Kidney (tissue), 14 donors: ENCODE measurements around the gene CNTN1. TPM values are rescaled to one million over a fixed set of nuclear protein-coding genes. Genes with fewer than 3 reads are reported as not detected.

Experiments used
- DNase-seq, 5 donors: peaks; one replicate each; pipeline ENCODE4 v3.0.0-alpha.2; 2013 to 2020
- FAIRE-seq: peaks from 2 replicates; lab custom pipeline; 2012; peaks lifted over from hg19 to GRCh38; lab: Jason Lieb, UNC
- H3K27ac ChIP-seq, 2 donors: one replicate each; pipeline ENCODE4 v1.7.0; 2013; ENCODE audit warnings: low read depth in 2 of 2, low read length in 2 of 2, inconsistent platforms in 1 of 2
- H3K27me3 ChIP-seq: one replicate; pipeline ENCODE4 v1.7.1; 2013; ENCODE audit warnings: low read length, inconsistent platforms; ENCODE audit not compliant: control insufficient read depth, insufficient read depth
- H3K36me3 ChIP-seq, 3 donors: one replicate each; pipeline versions ENCODE4 v1.7.0 to v1.7.1; 2013; ENCODE audit warnings: low read length in 3 of 3, control low read depth in 1 of 3, inconsistent platforms in 1 of 3; ENCODE audit not compliant: insufficient read depth in 3 of 3, control insufficient read depth in 2 of 3
- H3K4me1 ChIP-seq, 3 donors: one replicate each; pipeline versions ENCODE4 v1.7.0 to v1.7.1; 2013; ENCODE audit warnings: low read length in 3 of 3, inconsistent platforms in 1 of 3, low read depth in 1 of 3; ENCODE audit not compliant: control insufficient read depth in 2 of 3, insufficient read depth in 2 of 3
- H3K4me3 ChIP-seq, 3 donors: one replicate each; pipeline versions ENCODE4 v1.7.0 to v1.8.1; 2013; ENCODE audit warnings: low read length in 3 of 3, control low read depth in 1 of 3, inconsistent platforms in 1 of 3
- H3K9ac ChIP-seq, 3 donors: one replicate each; pipeline versions ENCODE4 v1.7.0 to v1.7.1; 2013; ENCODE audit warnings: low read length in 3 of 3, control low read depth in 1 of 3, inconsistent platforms in 1 of 3
- H3K9me3 ChIP-seq, 3 donors: one replicate each; pipeline versions ENCODE4 v1.7.0 to v1.7.1; 2013; ENCODE audit warnings: low read length in 3 of 3, control low read depth in 1 of 3, inconsistent platforms in 1 of 3; ENCODE audit not compliant: control insufficient read depth in 2 of 3, insufficient read depth in 1 of 3
- CTCF ChIP-seq: IDR thresholded peaks from 3 replicates; pipeline ENCODE4 v1.5.1; 2012; ENCODE audit warnings: mild to moderate bottlenecking, moderate library complexity, borderline replicate concordance; ENCODE audit not compliant: insufficient read depth; ENCODE audit errors: extremely low read depth
- intact Hi-C: fragments of 100-400 bp; cut with DNase I; formaldehyde crosslinking; loops from one replicate; pipeline ENCODE4 v1.11.1; 2022
- polyA plus RNA-seq: library from polyadenylated mRNA; stranded (reverse); fragments of 350-450 nt; fragmentation: Illumina TruSeq; extraction: RNeasy Lipid Tissue Mini Kit (QIAGEN cat#74804); gene quantifications from one replicate; pipeline ENCODE4 v1.2.3, GENCODE V29; 2014; ENCODE audit warnings: low read depth, low replicate concordance; ENCODE audit not compliant: insufficient read depth
- total RNA-seq: library from RNA; stranded (reverse); fragmentation: NEBNext Ultra II Directional; extraction: Animal tissue kit (Norgen Biotek cat#: 25700); gene quantifications from one replicate; pipeline ENCODE4 v1.2.1, GENCODE V29; 2021
- donor health status: control.
- donor health status: control.
- donor health status: control.
- donor health status: control.
- donor health status: control.
- donor health status: DM: yes; HTN: yes; CAD: no.
- donor health status: Normal renal cell carcinoma (clear cell type).

Gene CNTN1
- total and polyA plus RNA-seq, 2 donors from 2014 or later = 6.3 to 9.9 TPM

DNA sequence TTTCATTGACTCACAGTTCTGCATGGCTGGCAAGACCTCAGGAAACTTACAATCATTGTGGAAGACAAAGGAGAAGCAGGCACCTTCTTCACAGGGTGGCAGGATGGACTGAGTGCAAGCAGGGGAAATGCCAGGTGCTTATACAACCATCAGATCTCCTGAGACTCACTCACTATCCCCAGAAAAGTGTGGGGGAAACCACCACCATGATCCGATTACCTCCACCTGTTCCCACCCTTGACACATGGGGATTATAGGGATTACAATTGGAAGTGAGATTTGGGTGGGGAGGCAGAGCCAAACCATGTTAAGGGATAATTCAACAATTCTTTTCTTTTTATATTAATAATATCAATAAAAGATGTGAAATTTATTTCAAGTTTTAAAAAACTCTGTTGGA is 34.1 kb downstream of the CNTN1 start:
- Histone ChIP-seq H3K27me3 (no peaks in the 10 kb centered on the region), H3K4me1 (no peaks in the 10 kb centered on the region), H3K9me3 (no peaks in the 10 kb centered on the region), H3K36me3 (no peaks in the 10 kb centered on the region), H3K9ac (no peak overlapping the region), H3K27ac (no peak overlapping the region), H3K4me3 (no peak overlapping the region)
- FAIRE-seq (no peak), DNase-seq (no peak)
- intact Hi-C loops = no loop called here
- no peak for TF ChIP-seq CTCF

DNA sequence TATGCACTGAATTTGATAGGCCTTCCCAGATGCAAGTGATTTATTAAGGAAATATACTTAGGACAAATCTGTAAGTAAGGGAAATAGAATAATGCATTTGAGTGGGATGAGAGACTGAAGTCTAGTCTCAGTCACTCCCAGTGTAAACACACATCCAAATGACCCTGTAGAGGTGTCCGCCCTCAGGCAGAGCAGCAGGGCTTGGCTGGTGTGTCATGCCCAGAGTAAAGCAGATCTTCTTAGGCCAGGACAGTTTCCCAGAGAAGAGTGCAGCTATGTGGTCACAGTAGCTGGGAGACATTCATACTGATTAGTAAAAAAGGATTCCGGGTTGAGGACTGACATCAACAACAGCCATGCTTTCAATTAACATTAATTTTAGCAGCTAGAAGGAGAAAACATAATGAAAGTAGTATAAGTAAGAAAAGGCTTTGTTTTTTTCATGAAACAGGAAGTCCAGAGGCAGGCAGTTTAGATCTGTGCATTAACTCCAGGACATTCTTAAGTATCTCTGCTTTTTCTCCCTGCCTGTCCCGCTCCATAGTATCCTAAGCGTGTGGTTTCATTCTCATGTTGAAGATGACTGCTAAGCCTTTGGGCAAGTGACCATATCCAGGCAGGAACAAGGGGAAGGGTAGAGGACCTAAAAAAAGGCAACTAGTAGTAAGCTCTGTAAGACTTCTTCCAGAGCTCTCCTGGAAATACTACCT is 35.7 kb downstream of the CNTN1 start:
- H3K27ac ChIP-seq = no peak overlapping the region
- FAIRE-seq = no peak

DNA sequence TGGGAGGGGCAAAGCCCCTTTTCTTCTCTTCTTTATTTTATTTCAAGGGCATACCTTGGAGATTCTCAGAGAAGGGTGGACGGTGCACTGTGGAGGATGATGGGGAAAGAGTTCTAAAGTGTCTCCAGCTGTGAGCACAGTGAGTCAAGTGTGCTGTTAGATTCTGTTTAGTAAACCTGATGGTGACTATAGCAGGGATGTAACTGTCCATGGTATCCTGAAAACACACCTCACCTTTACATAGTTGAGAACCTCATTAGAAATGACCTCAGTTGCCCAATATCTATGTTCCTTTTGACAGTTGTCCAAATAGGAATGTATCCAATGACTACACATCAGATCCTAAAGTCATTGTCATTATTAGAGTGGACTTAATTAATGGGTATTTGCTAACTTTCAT is 38.0 kb downstream of the CNTN1 start:
- no peak for DNase-seq
- H3K27me3 ChIP-seq = no peaks in the 10 kb centered on the region
- H3K4me1 ChIP-seq = no peaks in the 10 kb centered on the region
- intact Hi-C loops = no loop called here
- TF ChIP-seq CTCF = no peak
- no peak overlapping the region for H3K27ac ChIP-seq
- no peaks in the 10 kb centered on the region for H3K36me3 ChIP-seq
- no peak overlapping the region for H3K9ac ChIP-seq
- no peaks in the 10 kb centered on the region for H3K9me3 ChIP-seq
- FAIRE-seq = no peak
- H3K4me3 ChIP-seq = no peak overlapping the region

More for the DNA sequence above, 35.7 kb downstream of the CNTN1 start:
- no peak for TF ChIP-seq CTCF
- no peak overlapping the region for H3K9ac ChIP-seq
- no peaks in the 10 kb centered on the region for H3K27me3 ChIP-seq
- no peaks in the 10 kb centered on the region for H3K36me3 ChIP-seq
- no peak overlapping the region for H3K4me3 ChIP-seq
- no peaks in the 10 kb centered on the region for H3K9me3 ChIP-seq
- no peaks in the 10 kb centered on the region for H3K4me1 ChIP-seq
- peak in 1 of 5 donors; percentile 41 for DNase-seq
- intact Hi-C loops = no loop called here
